ENCODE measurements around the gene MYO5B. TPM values are rescaled to one million over a fixed set of nuclear protein-coding genes. Genes with fewer than 3 reads are reported as not detected.
"Not testable (repeated sequence)": the region's sequence is repeated elsewhere in the genome, so short reads cannot be mapped to it uniquely, and the experiment has no call there.

MYO5B gene
- total RNA-seq, 2 donors from 2014 or later, result 106 to 132 TPM

GRCh38 chr18:49795612-49796552 lies 399.1 kb downstream of the MYO5B start:
- peaks cover 6% of the 10 kb centered on the region for H3K36me3 ChIP-seq
- no peaks in the 10 kb centered on the region for H3K27me3 ChIP-seq
- H3K9me3 ChIP-seq, result no peaks in the 10 kb centered on the region
- no peak overlapping the region for H3K4me3 ChIP-seq
- no peaks in the 10 kb centered on the region for H3K4me1 ChIP-seq
- H3K27ac ChIP-seq, result no peak overlapping the region
- H3K9ac ChIP-seq (ENCODE audit: low read depth in 2 of 2, low read length in 2 of 2), result no peak overlapping the region
- no peak for DNase-seq
- no peak for TF ChIP-seq CTCF (IDR thresholded peaks at IDR 0.05)
- intact Hi-C loops (cut with DNase I), result no loop called here

GRCh38 chr18:49794743-49795142 lies 400.2 kb downstream of the MYO5B start:
- intact Hi-C loops (cut with DNase I), result no loop called here
- Histone ChIP-seq H3K4me1 (no peaks in the 10 kb centered on the region), H3K36me3 (peaks cover 6% of the 10 kb centered on the region), H3K9me3 (no peaks in the 10 kb centered on the region), H3K27me3 (no peaks in the 10 kb centered on the region), H3K9ac (ENCODE audit: low read depth in 2 of 2, low read length in 2 of 2) (no peak overlapping the region), H3K4me3 (no peak overlapping the region), H3K27ac (no peak overlapping the region)
- no peak for TF ChIP-seq CTCF (IDR thresholded peaks at IDR 0.05)
- DNase-seq, result no peak

- H3K9ac ChIP-seq (ENCODE audit: low read depth in 2 of 2, low read length in 2 of 2); H3K4me3 ChIP-seq; H3K27me3 ChIP-seq; H3K4me1 ChIP-seq; intact Hi-C loops (cut with DNase I); H3K27ac ChIP-seq; H3K36me3 ChIP-seq; DNase-seq; H3K9me3 ChIP-seq: not testable (repeated sequence)
These were observed 405.3 kb downstream of the MYO5B start for GRCh38 chr18:49789560-49790134.

- intact Hi-C loops (cut with DNase I), result no loop called here
- no peak overlapping the region for H3K4me3 ChIP-seq
- H3K4me1 ChIP-seq, result peaks cover 6% of the 10 kb centered on the region
- H3K9me3 ChIP-seq, result no peaks in the 10 kb centered on the region
- H3K27me3 ChIP-seq, result no peaks in the 10 kb centered on the region
- TF ChIP-seq CTCF (IDR thresholded peaks at IDR 0.05), result no peak
- H3K36me3 ChIP-seq, result peaks cover 6% of the 10 kb centered on the region
- no peak overlapping the region for H3K9ac ChIP-seq (ENCODE audit: low read depth in 2 of 2, low read length in 2 of 2)
- DNase-seq, result no peak
- peak overlapping the region; percentile 24 for H3K27ac ChIP-seq
These were observed 406.5 kb downstream of the MYO5B start for GRCh38 chr18:49788327-49788898.

- H3K9me3 ChIP-seq, result no peaks in the 10 kb centered on the region
- DNase-seq, result no peak
- peaks cover 6% of the 10 kb centered on the region for H3K4me1 ChIP-seq
- no peak overlapping the region for H3K9ac ChIP-seq (ENCODE audit: low read depth in 2 of 2, low read length in 2 of 2)
- no peak overlapping the region for H3K27ac ChIP-seq
- intact Hi-C loops (cut with DNase I), result no loop called here
- TF ChIP-seq CTCF (IDR thresholded peaks at IDR 0.05), result no peak
- peaks cover under 1% of the 10 kb centered on the region for H3K36me3 ChIP-seq
- H3K27me3 ChIP-seq, result no peaks in the 10 kb centered on the region
- H3K4me3 ChIP-seq, result no peak overlapping the region
These were observed 408.8 kb downstream of the MYO5B start for GRCh38 chr18:49786019-49786720.

Data from colonic mucosa (tissue), 4 donors.